Endometrial microvascular endothelial cells (primary cell): ENCODE measurements around the gene C19orf12. TPM values are rescaled to one million over a fixed set of nuclear protein-coding genes. Genes with fewer than 3 reads are reported as not detected.

Experiments
- in situ Hi-C: cut with HindIII; loops from 2 replicates; pipeline ENCODE4 v1.10.0; 2017; ENCODE audit warnings: low sequenced_read_pairs, low pct_unique_long_range_greater_than_20kb; ENCODE audit errors: inconsistent ontology term
- total RNA-seq: library from RNA; depleted of rRNA; stranded (reverse); fragments of >200 nt; gene quantifications from one replicate; pipeline ENCODE4 v1.2.3, GENCODE V29; 2015; ENCODE audit errors: inconsistent ontology term

The C19orf12 gene
- total RNA-seq, 1 donor from 2014 or later = 30.4 TPM

GRCh38 chr19:29702963-29703320, 12.1 kb downstream of the C19orf12 start:
- in situ Hi-C loops = no loop called here

- in situ Hi-C loops = no loop called here
These were observed 12.7 kb downstream of the C19orf12 start for GRCh38 chr19:29702161-29702962.

DNA sequence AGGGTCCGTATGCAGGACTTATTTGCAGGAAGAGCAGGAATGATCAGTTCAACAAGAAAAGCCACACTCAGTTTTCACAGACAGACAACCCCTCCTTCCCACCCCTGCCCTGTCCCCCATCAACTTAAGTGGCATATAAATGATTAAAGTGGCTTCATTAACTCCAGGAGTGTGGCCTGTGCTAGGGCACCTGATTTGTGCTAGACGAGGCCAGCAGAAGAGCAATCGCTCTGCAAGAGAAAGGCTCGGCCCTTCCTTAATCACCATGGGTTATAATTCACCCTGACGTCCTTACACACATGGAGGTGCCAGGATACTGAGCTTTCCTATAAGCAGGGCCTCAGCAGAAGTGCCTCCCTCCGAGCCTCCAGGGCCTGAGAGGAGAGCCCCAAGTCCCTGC, 14.6 kb downstream of the C19orf12 start:
- in situ Hi-C loops = no loop called here

DNA sequence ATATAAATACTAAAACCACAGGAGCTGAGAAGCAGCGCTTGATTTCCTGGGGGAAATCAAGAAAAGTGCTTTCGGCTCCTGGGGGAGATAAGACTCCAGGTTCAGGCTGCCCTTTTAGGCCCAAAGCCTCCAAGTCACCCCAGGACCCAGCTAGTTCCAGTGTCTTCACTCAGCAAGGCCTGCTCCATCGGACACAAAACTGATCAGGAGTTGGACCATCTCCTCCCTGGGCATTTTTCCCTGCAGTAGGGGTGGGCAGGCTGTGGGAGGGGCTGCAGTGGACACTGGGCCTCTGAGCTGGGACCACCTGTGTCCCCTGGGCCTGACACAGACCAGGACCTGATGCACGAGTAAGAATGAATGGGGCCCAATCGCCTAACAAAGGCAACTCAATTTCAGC, 15.2 kb downstream of the C19orf12 start:
- in situ Hi-C loops = no loop called here

- in situ Hi-C loops = no loop called here
These were observed 17.4 kb downstream of the C19orf12 start for GRCh38 chr19:29697523-29698261.

GRCh38 chr19:29696565-29696846, 18.6 kb downstream of the C19orf12 start:
- in situ Hi-C loops = no loop called here

DNA sequence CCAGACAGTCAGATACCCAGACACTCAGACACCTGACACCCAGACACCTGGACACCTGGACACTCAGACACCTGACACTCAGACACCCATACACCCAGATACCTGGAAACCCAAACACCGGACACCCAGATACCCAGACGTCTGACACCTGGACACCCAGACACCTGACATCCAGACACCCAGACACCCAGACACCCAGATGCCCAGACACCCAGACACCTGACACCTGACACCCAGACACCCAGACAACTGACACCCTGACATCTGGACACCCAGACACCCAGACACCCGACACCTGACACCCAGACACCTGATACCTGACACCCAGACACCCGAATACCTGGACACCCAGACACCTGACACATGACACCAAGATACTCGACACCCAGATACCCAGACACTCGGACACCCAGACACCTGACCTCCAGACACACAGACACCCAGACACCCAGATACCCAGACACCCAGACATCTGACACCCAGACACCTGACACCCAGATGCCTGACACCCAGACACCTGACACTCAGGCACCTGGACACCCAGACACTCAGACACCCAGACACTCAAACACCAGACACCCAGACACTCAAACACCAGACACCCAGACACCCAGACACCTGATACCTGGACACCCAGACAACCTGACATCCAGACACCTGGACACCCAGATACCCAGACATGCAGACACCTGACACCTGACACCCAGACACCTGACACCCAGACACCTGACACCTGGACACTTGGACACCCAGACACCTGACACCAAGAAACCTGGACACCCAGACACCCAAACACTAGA, 19.1 kb downstream of the C19orf12 start:
- in situ Hi-C loops = no loop called here

GRCh38 chr19:29694669-29695627, 20.1 kb downstream of the C19orf12 start:
- in situ Hi-C loops = no loop called here

DNA sequence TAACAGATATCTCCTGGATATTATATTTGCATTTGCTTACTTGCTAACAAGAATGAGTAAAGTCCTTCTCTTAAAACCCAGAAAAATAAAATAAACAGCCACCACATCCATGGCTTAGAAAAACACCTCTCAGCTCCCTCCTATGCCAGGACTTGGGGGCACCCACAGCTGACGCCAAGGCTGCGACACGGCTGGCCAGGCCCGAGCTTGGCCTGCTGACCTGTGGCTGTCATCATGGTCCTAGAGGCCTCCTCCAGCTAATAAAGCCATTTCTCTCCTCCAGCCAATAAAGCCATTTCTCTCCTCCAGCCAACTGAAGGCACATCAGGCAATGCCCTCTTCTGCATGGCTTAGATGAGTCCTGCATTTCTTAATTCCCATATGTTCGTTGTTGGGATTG, 20.9 kb downstream of the C19orf12 start:
- in situ Hi-C loops = no loop called here

GRCh38 chr19:29690842-29691241, 24.2 kb downstream of the C19orf12 start:
- in situ Hi-C loops = no loop called here

DNA sequence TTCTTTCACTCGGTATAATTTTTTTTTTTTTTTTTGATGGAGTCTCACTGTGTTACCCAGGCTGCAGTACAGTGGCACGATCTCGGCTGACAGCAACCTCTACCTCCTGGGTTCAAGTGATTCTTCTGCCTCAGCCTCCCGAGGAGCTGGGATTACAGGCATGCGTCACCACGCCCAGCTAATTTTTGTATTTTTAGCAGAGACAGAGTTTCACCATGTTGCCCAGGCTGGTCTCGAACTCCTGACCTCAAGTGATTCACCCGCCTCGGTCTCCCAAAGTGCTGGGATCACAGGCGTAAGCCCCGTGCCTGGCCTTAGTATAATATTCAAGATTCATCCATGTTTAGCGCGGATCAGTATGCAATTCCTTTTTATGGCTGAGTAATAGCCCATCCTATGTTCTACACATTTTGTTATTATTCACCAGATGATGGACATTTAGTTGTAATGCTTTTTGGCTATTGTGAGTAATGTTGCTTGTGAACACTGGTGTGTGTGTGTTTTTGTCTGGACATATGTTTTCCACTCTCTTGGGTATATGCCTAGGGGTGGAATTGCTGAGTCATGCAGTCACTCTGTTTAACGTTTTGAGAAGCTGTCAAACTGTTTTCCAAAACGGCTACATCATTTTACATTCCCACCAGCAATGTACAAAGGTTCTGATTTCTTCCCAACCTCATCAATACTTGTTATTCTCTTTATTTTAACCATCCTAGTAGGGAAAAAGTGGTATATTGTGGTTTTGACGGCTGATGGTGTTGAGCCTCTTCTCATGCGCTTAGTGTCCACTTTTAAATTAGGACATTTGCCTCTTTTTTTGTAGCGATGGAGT, 26.9 kb downstream of the C19orf12 start:
- in situ Hi-C loops = no loop called here

DNA sequence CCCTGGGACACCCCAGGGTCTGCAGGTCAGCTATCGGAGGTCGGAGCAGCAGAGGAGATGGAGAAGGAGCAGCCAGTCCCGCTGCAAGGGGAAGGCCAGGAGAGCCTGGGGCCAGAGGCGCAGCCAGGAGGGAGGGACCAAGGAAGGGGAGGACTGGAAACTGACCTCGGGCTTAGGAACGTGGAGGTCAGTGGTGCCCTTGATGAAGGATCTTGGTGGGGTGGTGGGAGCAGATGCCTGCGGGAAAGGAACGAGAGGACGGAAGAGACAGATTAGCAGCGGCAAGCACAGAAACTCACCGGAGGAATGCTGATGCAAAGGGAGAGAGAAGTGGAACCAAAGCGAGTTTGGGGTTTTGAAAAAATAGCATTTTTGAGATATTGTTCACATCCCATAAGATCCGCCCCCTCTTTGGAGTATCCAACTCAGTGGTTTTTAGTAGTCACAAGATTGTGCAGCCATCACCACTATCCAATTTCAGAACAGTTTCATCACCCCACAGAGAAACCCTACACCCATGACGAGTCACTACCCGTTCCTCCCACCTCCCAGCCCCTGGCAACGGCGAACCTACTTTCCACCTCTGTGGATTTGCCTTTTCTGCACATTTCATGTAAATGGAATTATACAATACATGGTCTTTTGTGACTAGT, 27.7 kb downstream of the C19orf12 start:
- in situ Hi-C loops = no loop called here

- in situ Hi-C loops = no loop called here
These were observed 28.7 kb downstream of the C19orf12 start for GRCh38 chr19:29686285-29686805.

DNA sequence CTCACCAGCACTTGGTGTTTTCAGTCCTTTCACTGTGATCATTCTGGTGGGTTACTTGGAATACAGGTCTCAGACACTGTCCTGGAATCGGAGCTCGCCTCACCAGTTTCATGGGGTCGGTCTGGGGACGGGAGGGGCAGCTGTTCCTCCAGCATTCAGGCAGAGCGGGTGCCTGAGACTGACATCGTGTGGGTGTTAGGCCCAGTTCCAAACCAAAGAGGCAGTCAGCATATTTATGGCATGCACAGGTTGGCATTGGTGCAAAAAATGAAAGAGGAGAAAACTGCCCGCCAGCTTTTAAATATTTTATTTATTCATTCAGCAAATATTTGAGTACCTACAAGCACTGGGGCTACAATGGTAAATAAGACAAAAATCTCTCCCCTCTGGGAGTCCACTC, 29.7 kb downstream of the C19orf12 start:
- in situ Hi-C loops = no loop called here

DNA sequence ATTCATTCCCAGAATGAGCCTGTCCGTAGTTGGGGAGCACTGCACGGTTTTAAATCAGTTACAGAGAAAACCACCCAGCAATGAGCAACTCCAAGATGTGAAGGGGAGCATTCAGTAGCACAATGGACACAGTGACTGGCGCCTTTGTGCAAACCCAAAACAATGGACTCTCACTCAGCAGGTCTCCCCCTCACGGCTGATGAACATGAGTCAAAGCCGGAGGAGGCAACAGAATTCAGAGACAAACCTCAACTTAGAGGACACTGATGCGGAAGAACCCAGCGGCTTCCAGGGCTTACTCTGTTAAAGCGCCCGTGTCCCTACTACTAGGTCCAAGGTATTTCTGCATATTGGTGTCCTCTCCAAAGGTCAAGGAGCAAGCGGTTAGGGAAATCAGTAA, 32.1 kb downstream of the C19orf12 start:
- in situ Hi-C loops = no loop called here

- in situ Hi-C loops = no loop called here
These were observed 32.7 kb downstream of the C19orf12 start for GRCh38 chr19:29682236-29682895.
